ENCODE data around the gene TRAPPC5. TPM values are rescaled to one million over a fixed set of nuclear protein-coding genes. Genes with fewer than 3 reads are reported as not detected.

Gene TRAPPC5
- total and polyA plus RNA-seq, 8 donors, result 4.5 to 203 (median 18.8) TPM

DNA sequence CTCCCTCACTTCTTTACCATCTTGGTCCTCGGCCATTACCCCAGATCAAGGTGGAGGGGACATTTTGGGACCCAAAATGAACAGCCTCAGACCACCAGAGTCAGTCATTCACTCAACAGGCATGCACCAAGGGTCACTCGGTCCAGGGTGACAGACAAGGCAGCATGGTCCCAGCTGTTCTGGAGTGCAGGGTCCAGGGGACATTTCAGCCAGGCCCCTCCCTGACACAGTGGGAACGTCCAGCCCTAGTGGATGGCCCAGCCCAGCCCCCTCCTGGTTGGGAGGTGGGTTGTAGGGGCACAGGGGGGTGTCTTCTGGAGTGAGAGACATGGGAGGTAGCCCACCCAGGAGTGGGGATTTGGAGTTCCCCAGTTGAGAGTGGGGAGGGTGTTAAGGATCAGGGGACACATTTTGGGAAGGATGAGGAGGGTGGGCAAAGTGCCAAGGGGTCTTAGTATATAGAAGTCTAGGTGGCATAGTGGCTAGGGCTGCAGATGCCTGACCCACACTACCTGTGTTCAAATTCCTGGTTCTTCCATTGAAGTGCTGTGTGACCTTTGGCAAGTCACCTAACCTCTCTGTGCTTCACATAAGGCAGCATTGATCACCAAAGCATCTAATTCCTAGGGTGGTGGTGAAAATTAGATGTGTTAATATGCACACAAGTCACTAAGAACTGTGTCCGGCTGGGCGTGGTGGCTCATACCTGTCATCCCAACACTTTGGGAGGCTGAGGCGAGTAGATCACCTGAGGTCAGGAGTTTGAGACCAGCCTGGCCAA, 23.8 kb downstream of the TRAPPC5 start:
- Histone ChIP-seq H3K27me3 (peaks cover 0 to 56% (median 10%) of the 10 kb centered on the region in 3 donors), H3K36me3 (no peaks in the 10 kb centered on the region), H3K27ac (no peak overlapping the region), H3K4me1 (peaks cover 0 to 9% (median 0%) of the 10 kb centered on the region in 4 donors), H3K4me3 (no peak overlapping the region), H3K9me3 (no peaks in the 10 kb centered on the region)
- DNase-seq, result no peak
- TF ChIP-seq, protein P1, sequence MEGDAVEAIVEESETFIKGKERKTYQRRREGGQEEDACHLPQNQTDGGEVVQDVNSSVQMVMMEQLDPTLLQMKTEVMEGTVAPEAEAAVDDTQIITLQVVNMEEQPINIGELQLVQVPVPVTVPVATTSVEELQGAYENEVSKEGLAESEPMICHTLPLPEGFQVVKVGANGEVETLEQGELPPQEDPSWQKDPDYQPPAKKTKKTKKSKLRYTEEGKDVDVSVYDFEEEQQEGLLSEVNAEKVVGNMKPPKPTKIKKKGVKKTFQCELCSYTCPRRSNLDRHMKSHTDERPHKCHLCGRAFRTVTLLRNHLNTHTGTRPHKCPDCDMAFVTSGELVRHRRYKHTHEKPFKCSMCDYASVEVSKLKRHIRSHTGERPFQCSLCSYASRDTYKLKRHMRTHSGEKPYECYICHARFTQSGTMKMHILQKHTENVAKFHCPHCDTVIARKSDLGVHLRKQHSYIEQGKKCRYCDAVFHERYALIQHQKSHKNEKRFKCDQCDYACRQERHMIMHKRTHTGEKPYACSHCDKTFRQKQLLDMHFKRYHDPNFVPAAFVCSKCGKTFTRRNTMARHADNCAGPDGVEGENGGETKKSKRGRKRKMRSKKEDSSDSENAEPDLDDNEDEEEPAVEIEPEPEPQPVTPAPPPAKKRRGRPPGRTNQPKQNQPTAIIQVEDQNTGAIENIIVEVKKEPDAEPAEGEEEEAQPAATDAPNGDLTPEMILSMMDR (IDR thresholded peaks at IDR 0.05), result no peak
- TF ChIP-seq POLR2AphosphoS5 (IDR thresholded peaks at IDR 0.05) (no peak), EP300 (IDR thresholded peaks at IDR 0.05) (no peak), POLR2A (IDR thresholded peaks at IDR 0.05) (no peak)
- WGBS, 5 donors, result 52 to 76% (median 71%) methylated on average over 6 of the region's 6 CpGs
- intact Hi-C loops (cut with DNase I; ENCODE audit: low total_unique reads), result no loop called here

DNA sequence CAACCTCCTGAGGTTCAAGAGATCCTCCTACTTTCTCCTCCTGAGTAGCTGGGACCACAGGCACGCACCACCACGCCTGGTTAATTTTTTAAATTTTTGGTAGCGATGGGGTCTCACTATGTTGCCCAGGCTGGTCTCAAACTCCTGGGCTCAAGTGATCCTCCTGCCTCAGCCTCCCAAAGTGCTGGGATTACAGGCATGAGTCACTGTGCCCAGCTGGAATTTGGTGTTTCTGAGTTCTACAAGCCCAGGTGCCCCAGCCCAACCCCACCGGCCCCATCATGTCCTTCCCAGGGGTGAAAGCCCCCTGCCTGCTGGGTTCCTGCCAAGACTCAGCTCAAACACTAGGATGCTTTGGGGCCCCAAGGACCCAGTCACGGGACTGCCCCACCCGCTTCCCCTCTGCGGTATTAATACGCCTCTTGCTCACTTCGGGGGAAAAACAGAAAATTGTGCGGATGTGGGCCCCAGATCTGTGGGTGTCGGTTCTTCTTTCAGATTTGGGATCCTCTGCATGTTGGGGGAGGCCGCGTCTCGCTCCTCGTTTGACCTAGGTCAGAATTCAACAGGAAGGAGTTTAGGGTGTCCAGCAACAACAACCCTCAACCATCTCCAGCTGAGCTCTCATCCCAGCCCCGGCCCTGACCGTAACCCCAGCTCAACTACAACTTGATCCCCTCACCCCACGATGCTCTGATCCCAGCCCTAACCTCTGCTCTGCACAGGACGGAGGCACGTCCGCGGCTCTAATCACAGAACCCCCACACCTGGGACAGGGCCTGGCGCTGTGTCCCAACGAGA, 25.0 kb downstream of the TRAPPC5 start:
- Histone ChIP-seq H3K9me3 (no peaks in the 10 kb centered on the region), H3K27ac (peak overlapping the region in 2 of 5 donors; percentile 59 to 60), H3K36me3 (no peaks in the 10 kb centered on the region), H3K27me3 (peaks cover 0 to 50% (median 2%) of the 10 kb centered on the region in 3 donors), H3K4me3 (no peak overlapping the region), H3K4me1 (peaks cover 0 to 9% (median 0%) of the 10 kb centered on the region in 4 donors)
- TF ChIP-seq POLR2A (IDR thresholded peaks at IDR 0.05), result no peak
- TF ChIP-seq EP300 (IDR thresholded peaks at IDR 0.05), result no peak
- no peak for TF ChIP-seq POLR2AphosphoS5 (IDR thresholded peaks at IDR 0.05)
- TF ChIP-seq, protein P1 (IDR thresholded peaks at IDR 0.05), result no peak
- 55 to 61% (median 58%) methylated on average over 17 to 24 of the region's 24 CpGs for WGBS, 5 donors
- DNase-seq, result peak; percentile 44 to 47
- intact Hi-C loops (cut with DNase I; ENCODE audit: low total_unique reads), result no loop called here

- DNase-seq, result no peak
- 67 to 75% (median 74%) methylated on average over 12 to 14 of the region's 14 CpGs for WGBS, 5 donors
- TF ChIP-seq POLR2A (IDR thresholded peaks at IDR 0.05), result no peak
- no peak for TF ChIP-seq EP300 (IDR thresholded peaks at IDR 0.05)
- TF ChIP-seq, protein P1 (IDR thresholded peaks at IDR 0.05), result no peak
- no peak for TF ChIP-seq POLR2AphosphoS5 (IDR thresholded peaks at IDR 0.05)
- Histone ChIP-seq H3K4me3 (no peak overlapping the region), H3K36me3 (no peaks in the 10 kb centered on the region), H3K9me3 (no peaks in the 10 kb centered on the region), H3K27me3 (peaks cover 0 to 42% (median 2%) of the 10 kb centered on the region in 3 donors), H3K4me1 (peaks cover 0 to 9% (median 0%) of the 10 kb centered on the region in 4 donors), H3K27ac (peak overlapping the region in 2 of 5 donors; percentile 59 to 60)
- intact Hi-C loops (cut with DNase I; ENCODE audit: low total_unique reads), result no loop called here
These were observed 25.7 kb downstream of the TRAPPC5 start for GRCh38 chr19:7706188-7706954.

GRCh38 chr19:7706955-7707456, 26.4 kb downstream of the TRAPPC5 start:
- TF ChIP-seq, protein P1 (IDR thresholded peaks at IDR 0.05), result no peak
- no peak for TF ChIP-seq POLR2AphosphoS5 (IDR thresholded peaks at IDR 0.05)
- TF ChIP-seq EP300 (IDR thresholded peaks at IDR 0.05), result no peak
- no peak for TF ChIP-seq POLR2A (IDR thresholded peaks at IDR 0.05)
- Histone ChIP-seq H3K36me3 (no peaks in the 10 kb centered on the region), H3K27ac (peak overlapping the region in 1 of 5 donors; percentile 59), H3K4me1 (peaks cover 0 to 9% (median 0%) of the 10 kb centered on the region in 4 donors), H3K9me3 (no peaks in the 10 kb centered on the region), H3K4me3 (no peak overlapping the region), H3K27me3 (peaks cover 0 to 36% (median 2%) of the 10 kb centered on the region in 3 donors)
- intact Hi-C loops (cut with DNase I; ENCODE audit: low total_unique reads), result no loop called here
- no peak for DNase-seq
- 50 to 69% (median 61%) methylated on average over 8 of the region's 8 CpGs for WGBS, 5 donors

Data from stomach (tissue), 9 donors.